ENCODE results near the gene GALNT9.

Gene GALNT9

DNA sequence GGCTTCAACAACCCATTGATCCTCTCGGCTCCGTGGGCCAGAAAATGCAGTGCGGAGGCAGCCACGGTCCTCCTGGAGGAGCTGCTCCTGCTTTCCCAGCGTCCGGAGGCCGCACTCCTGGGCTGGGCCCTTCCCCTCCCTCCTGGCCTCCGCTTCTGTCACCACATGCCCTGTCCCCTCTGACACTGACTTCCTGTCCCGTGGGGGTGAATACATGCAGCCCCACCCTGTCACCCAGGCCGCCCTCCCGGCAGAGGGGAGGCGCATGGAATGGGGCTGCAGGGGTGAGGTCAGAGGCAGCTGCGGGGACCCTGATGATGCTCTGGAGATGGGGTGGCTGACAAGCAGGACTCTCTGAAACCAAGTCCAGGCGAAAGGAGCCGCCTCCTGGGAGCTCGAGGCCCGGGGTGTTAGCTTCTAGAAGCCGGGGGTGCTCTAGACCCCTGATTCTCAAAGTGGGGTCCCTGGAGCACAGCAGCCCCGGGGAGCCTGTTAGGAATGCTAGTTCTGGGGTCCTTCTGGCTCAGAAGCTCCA lies 152.9 kb downstream of the GALNT9 start:
- DNase-seq (ENCODE audit: low spot score in 2 of 2) (no peak), ATAC-seq (no peak)
- no peak overlapping the region for H3K4me3 Mint-ChIP-seq
- H3K9me3 Mint-ChIP-seq = no peaks in the 10 kb centered on the region
- H3K4me1 Mint-ChIP-seq = peaks cover 24% of the 10 kb centered on the region
- H3K36me3 Mint-ChIP-seq = no peaks in the 10 kb centered on the region
- H3K27ac Mint-ChIP-seq = no peak overlapping the region

DNA sequence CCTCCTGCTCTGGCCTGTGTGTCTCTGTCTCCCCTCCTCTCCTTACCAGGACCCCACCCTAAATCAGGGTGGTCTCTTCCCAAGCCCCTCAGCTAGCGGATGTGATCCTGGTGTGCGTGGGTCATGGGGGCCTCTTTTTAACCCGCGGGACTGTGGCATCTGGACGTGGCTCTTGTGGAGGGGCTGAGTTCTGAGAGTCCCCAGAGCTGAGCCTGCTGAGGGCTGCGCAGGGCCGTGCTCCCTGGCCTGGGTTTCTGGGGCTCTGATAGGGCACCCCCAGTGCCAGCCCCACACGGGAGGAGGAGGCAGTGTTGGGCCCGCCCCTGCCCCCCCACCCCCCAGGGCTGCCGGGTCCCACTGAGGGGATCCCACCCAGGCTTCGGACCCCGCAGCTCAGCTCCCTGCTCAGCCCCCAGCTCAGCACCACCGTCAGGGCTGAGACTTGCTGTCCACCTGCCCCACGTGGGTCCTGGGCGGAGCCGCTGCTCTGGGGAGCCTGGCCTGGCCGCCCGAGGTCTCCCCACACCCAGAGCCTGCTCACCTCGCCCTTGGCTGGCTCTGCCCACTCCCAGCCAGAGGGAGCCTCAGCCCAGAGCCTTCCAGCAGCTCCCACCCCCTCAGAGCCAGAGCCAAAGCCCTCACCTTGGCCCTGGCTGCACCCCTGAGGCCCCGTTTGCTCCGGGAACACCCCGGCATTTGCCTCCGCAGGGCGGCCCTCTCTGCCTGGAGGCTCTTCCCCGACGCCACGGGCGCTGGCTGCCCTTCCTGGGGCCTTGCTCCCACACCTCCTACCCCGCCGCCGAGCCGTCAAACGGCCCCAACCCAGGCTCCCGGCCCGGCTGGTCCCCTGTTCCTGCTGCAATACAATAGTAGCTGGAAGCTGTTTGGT lies 153.6 kb downstream of the GALNT9 start:
- no peaks in the 10 kb centered on the region for H3K9me3 Mint-ChIP-seq
- ATAC-seq = no peak
- no peak overlapping the region for H3K4me3 Mint-ChIP-seq
- no peaks in the 10 kb centered on the region for H3K36me3 Mint-ChIP-seq
- no peak for DNase-seq (ENCODE audit: low spot score in 2 of 2)
- H3K27ac Mint-ChIP-seq = no peak overlapping the region
- peaks cover 19% of the 10 kb centered on the region for H3K4me1 Mint-ChIP-seq

- Mint-ChIP-seq H3K36me3 (no peaks in the 10 kb centered on the region), H3K27ac (no peak overlapping the region), H3K4me1 (peaks cover 19% of the 10 kb centered on the region), H3K4me3 (no peak overlapping the region), H3K9me3 (no peaks in the 10 kb centered on the region)
- no peak for DNase-seq (ENCODE audit: low spot score in 2 of 2)
- ATAC-seq = no peak
These were observed 154.4 kb downstream of the GALNT9 start for GRCh38 chr12:132174839-132175490.

- Mint-ChIP-seq H3K9me3 (no peaks in the 10 kb centered on the region), H3K27ac (no peak overlapping the region), H3K36me3 (no peaks in the 10 kb centered on the region), H3K4me3 (no peak overlapping the region), H3K4me1 (peaks cover 19% of the 10 kb centered on the region)
- no peak for ATAC-seq
- DNase-seq (ENCODE audit: low spot score in 2 of 2) = no peak
These were observed 155.2 kb downstream of the GALNT9 start for GRCh38 chr12:132174015-132174838.

DNA sequence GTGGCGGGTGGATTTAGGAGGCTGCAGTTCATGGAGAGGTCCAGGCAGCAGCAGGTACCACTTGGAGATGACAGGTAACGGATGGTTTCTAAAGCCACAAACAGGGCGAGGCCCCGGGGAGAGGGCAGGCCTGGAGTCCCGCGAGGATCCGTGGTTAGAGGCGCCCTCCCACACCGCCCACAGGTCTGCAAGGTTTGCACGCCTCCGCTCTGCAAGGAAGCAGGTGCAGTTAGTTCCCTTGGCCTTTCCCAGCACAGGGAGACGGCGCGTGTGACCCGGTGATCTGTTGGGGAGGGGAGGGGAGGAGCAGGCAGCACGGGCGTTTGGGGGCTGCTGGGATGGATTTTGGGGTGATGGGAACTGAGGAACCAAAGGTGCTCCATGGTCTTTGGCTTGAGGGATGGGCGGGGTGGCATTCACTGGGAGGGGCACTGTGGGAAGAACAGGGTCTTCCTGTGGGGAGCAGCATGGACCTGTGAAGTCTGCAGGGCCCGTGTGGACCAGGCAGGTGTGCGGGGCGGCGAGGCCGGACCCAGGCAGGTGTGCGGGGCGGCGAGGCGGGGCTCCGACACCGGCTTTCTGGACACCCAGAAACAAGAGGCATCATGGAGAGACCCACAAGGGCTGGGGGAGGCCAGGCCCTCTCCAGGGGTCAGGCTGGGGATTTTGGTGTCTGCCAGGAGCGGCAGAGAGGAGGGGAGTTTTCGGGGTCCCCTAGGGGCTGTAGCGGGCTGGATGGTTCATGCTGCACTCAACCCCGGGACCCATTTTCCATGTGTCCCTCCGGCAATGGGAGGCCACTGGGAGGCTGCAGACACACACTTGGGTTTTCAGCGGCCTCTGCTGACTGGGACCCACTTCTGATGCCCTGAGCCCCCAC lies 156.0 kb downstream of the GALNT9 start:
- Mint-ChIP-seq H3K4me3 (no peak overlapping the region), H3K27ac (peak overlapping the region; percentile 29), H3K36me3 (no peaks in the 10 kb centered on the region), H3K9me3 (no peaks in the 10 kb centered on the region), H3K4me1 (peaks cover 11% of the 10 kb centered on the region)
- ATAC-seq (no peak), DNase-seq (ENCODE audit: low spot score in 2 of 2) (no peak)

DNA sequence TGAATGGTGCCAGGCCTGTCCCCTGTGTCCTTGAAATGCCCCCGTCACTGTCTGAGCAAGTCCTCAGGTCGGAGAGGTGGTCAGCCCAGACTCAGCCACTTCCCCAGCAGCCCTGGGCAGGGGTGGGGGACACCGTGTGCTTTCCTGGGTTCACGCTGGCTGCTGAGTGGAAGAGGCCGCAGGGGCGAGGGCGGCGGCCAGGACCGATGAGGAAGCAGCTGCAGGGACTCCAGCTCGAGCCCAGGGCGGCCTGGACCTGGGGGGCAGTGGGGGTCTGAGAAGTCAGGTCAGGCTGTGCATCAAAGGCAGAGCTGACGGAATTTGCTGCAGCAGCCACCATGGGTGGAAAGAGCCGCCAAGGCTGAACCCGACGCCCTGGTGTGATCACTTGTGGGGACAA lies 156.8 kb downstream of the GALNT9 start:
- Mint-ChIP-seq H3K36me3 (no peaks in the 10 kb centered on the region), H3K4me1 (peaks cover 12% of the 10 kb centered on the region), H3K27ac (peak overlapping the region; percentile 29), H3K4me3 (no peak overlapping the region), H3K9me3 (no peaks in the 10 kb centered on the region)
- ATAC-seq (no peak), DNase-seq (ENCODE audit: low spot score in 2 of 2) (no peak)

DNA sequence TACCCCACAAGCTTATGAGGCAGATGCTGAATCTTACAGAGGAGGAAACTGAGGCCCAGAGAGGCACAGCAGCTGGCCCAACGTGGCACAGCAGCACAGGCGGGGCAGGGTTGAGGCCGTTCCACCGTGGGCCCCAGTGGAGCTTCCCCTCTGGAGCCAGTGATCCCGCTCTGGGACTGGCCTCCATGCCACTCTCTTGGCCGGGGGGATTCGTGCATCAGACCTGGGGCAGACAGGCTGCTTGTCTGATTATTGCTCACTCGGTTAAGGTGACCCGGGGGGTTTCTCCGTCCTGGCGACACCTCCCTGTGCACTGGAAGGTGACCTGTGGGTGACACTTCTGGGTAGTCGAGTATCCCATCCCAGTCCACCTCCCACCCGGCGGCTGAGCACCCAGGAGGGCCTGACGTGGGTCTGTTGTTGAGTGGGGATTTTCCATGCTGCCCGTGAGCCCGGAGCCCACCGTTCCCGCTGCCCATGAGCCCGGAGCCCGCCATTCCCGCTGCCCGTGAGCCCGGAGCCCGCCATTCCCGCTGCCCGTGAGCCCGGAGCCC lies 157.3 kb downstream of the GALNT9 start:
- H3K4me3 Mint-ChIP-seq = no peak overlapping the region
- DNase-seq (ENCODE audit: low spot score in 2 of 2) = no peak

GRCh38 chr12:132171293-132171967 lies 158.0 kb downstream of the GALNT9 start:
- Mint-ChIP-seq H3K4me3 (no peak overlapping the region), H3K9me3 (peaks cover 5% of the 10 kb centered on the region), H3K36me3 (no peaks in the 10 kb centered on the region), H3K27ac (no peak overlapping the region), H3K4me1 (peaks cover 22% of the 10 kb centered on the region)
- ATAC-seq (no peak), DNase-seq (ENCODE audit: low spot score in 2 of 2) (no peak)

More for the DNA sequence above, 157.3 kb downstream of the GALNT9 start:
- H3K36me3 Mint-ChIP-seq = no peaks in the 10 kb centered on the region
- H3K27ac Mint-ChIP-seq = no peak overlapping the region
- peaks cover 18% of the 10 kb centered on the region for H3K4me1 Mint-ChIP-seq
- H3K9me3 Mint-ChIP-seq = peaks cover 1% of the 10 kb centered on the region
- no peak for ATAC-seq

GRCh38 chr12:132170637-132171292 lies 158.6 kb downstream of the GALNT9 start:
- Mint-ChIP-seq H3K9me3 (peaks cover 5% of the 10 kb centered on the region), H3K4me1 (peaks cover 22% of the 10 kb centered on the region), H3K27ac (no peak overlapping the region), H3K36me3 (no peaks in the 10 kb centered on the region), H3K4me3 (no peak overlapping the region)
- no peak for ATAC-seq
- no peak for DNase-seq (ENCODE audit: low spot score in 2 of 2)

- H3K27ac Mint-ChIP-seq = no peak overlapping the region
- no peak for ATAC-seq
- H3K4me1 Mint-ChIP-seq = peaks cover 22% of the 10 kb centered on the region
- H3K9me3 Mint-ChIP-seq = peaks cover 5% of the 10 kb centered on the region
- H3K4me3 Mint-ChIP-seq = no peak overlapping the region
- H3K36me3 Mint-ChIP-seq = no peaks in the 10 kb centered on the region
- DNase-seq (ENCODE audit: low spot score in 2 of 2) = no peak
These were observed 159.2 kb downstream of the GALNT9 start for GRCh38 chr12:132170094-132170636.

- ATAC-seq (no peak), DNase-seq (ENCODE audit: low spot score in 2 of 2) (no peak)
- Mint-ChIP-seq H3K27ac (no peak overlapping the region), H3K36me3 (no peaks in the 10 kb centered on the region), H3K4me1 (peaks cover 26% of the 10 kb centered on the region), H3K4me3 (no peak overlapping the region), H3K9me3 (peaks cover 5% of the 10 kb centered on the region)
These were observed 160.0 kb downstream of the GALNT9 start for GRCh38 chr12:132169376-132169775.

- ATAC-seq (no peak), DNase-seq (ENCODE audit: low spot score in 2 of 2) (no peak)
- no peak overlapping the region for H3K4me3 Mint-ChIP-seq
- H3K27ac Mint-ChIP-seq = no peak overlapping the region
- no peaks in the 10 kb centered on the region for H3K36me3 Mint-ChIP-seq
- H3K4me1 Mint-ChIP-seq = peaks cover 32% of the 10 kb centered on the region
- peaks cover 5% of the 10 kb centered on the region for H3K9me3 Mint-ChIP-seq
These were observed 160.9 kb downstream of the GALNT9 start for GRCh38 chr12:132168311-132169031.
